Panc1 (cell line): ENCODE results near the gene SLC18B1. TPM values are rescaled to one million over a fixed set of nuclear protein-coding genes. Genes with fewer than 3 reads are reported as not detected.

Experiments used
- ATAC-seq: fragments of 200-7000 bp; cut with Tn5 transposase; 2 replicates; pipeline ENCODE4 v1.9.1; 2020; ENCODE audit warnings: mild to moderate bottlenecking, moderate library complexity
- BruUV-seq: library from RNA; stranded (reverse); fragments of 400-500 nt; replicated peaks from 2 replicates; lab custom pipeline; 2021; lab: Mats Ljungman, UMichigan
- CTCF ChIA-PET: fragments of 300-600 bp; sonication (Branson Sonifier 250); formaldehyde crosslinking; loops from one replicate; lab custom pipeline; 2022; ENCODE audit warnings: antibody characterized with exemption; lab: Charles Lee
- POLR2A ChIA-PET: fragments of 300-600 bp; sonication (Branson Sonifier 250); formaldehyde crosslinking; loops from one replicate; lab custom pipeline; 2022; ENCODE audit warnings: antibody characterized with exemption; lab: Charles Lee
- DNase-seq: peaks from one replicate; pipeline ENCODE4 v3.0.0-alpha.2; 2010; ENCODE audit warnings: low read depth, low spot score
- H3K27ac ChIP-seq: 2 replicates; pipeline ENCODE4 v1.5.1; 2011; ENCODE audit warnings: mild to moderate bottlenecking, low read length, inconsistent platforms
- H3K27me3 ChIP-seq: fragments of 200-500 bp; sonication (Bioruptor generic); 2 replicates; pipeline ENCODE4 v1.6.0; 2014; ENCODE audit warnings: low read length, inconsistent platforms; ENCODE audit not compliant: control insufficient read depth, insufficient read depth
- H3K36me3 ChIP-seq: fragments of 200-500 bp; sonication (Bioruptor generic); 2 replicates; pipeline ENCODE4 v1.5.1; 2014; ENCODE audit warnings: inconsistent platforms, mild to moderate bottlenecking, low read length, moderate library complexity; ENCODE audit not compliant: control insufficient read depth, insufficient read depth
- H3K4me1 ChIP-seq: 2 replicates; pipeline ENCODE4 v1.5.1; 2011; ENCODE audit warnings: inconsistent platforms, mild to moderate bottlenecking, low read length, moderate library complexity; ENCODE audit not compliant: control insufficient read depth, insufficient read depth
- H3K4me3 ChIP-seq, 2 experiments: 2 replicates each; pipeline ENCODE4 v1.5.1; 2011 to 2012; ENCODE audit warnings: low read depth in 2 of 2, low read length in 2 of 2, mild to moderate bottlenecking in 2 of 2, inconsistent platforms in 1 of 2, moderate library complexity in 1 of 2
- H3K9me3 ChIP-seq: fragments of 200-500 bp; sonication (Bioruptor generic); 2 replicates; pipeline ENCODE4 v1.5.1; 2014; ENCODE audit warnings: low read depth, mild to moderate bottlenecking, inconsistent platforms, low read length, moderate library complexity; ENCODE audit not compliant: control insufficient read depth, insufficient read depth
- POLR2AphosphoS5 ChIP-seq: IDR thresholded peaks from 2 replicates; pipeline ENCODE4 v1.6.1; 2012; ENCODE audit warnings: mild to moderate bottlenecking, low read depth, low read length, moderate library complexity
- SIN3A ChIP-seq: IDR thresholded peaks from 2 replicates; pipeline ENCODE4 v1.6.1; 2012; ENCODE audit warnings: low read depth, mild to moderate bottlenecking, low read length, moderate library complexity, borderline replicate concordance; ENCODE audit not compliant: insufficient read depth
- TCF7L2 ChIP-seq: IDR thresholded peaks from 2 replicates; pipeline ENCODE4 v1.6.1; 2011; ENCODE audit warnings: mild to moderate bottlenecking, low read depth, low read length, inconsistent platforms
- in situ Hi-C: cut with HindIII; loops from 2 replicates; pipeline ENCODE4 v1.10.0; 2016; ENCODE audit warnings: low sequenced_read_pairs, low pct_unique_long_range_greater_than_20kb
- intact Hi-C: fragments of 100-400 bp; cut with micrococcal nuclease; formaldehyde crosslinking; loops from one replicate; pipeline ENCODE4 v1.10.0; 2022; ENCODE audit not compliant: unreplicated experiment
- total RNA-seq: library from RNA; stranded (reverse); gene quantifications from one replicate; pipeline ENCODE4 v1.2.1, GENCODE V29; 2021; ENCODE audit not compliant: unreplicated experiment
- TF ChIP-seq, protein P1 (sequence below): fragments of 450-650 bp; IDR thresholded peaks from 2 replicates; pipeline ENCODE4 v1.5.1; 2017; ENCODE audit warnings: mild to moderate bottlenecking
- TF ChIP-seq, protein P2 (sequence below), 2 experiments: IDR thresholded peaks; 2 replicates each; pipeline ENCODE4 v1.6.1; 2011 to 2012; ENCODE audit warnings: low read depth in 2 of 2, control low read depth in 1 of 2, low read length in 1 of 2, mild to moderate bottlenecking in 1 of 2, moderate library complexity in 1 of 2; ENCODE audit not compliant: insufficient read depth in 1 of 2

The SLC18B1 gene
- total RNA-seq, 1 experiment from 2014 or later: 0.67 TPM

DNA sequence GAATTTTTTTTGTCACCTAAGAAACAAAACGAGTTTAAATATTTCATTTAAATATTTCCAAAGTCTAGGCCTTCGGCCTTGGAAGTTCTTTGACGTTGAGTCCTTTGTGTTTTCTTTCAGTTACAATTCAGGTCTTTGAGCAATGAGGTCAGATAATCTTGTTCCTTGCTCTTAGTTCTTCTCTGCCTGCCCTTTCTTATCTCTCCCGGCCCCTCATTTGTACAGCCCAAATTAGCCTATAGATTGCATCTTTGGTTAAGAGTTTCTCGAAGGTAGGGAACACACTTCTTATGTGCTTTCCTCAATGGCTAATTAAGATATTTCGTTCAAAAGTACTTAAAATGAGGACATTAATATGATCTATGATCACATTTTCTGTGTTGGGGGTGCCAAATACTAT is 34.5 kb upstream of the SLC18B1 start:
- Histone ChIP-seq H3K4me1 (no peaks in the 10 kb centered on the region), H3K9me3 (no peaks in the 10 kb centered on the region), H3K4me3 (no peak overlapping the region), H3K36me3 (no peaks in the 10 kb centered on the region), H3K27ac (no peak overlapping the region), H3K27me3 (no peaks in the 10 kb centered on the region)
- intact Hi-C loops: loop anchor here (5.0 to 10.0 kb wide), 2 partner anchors 129 to 362 kb away; no protein-coding TSS in a partner anchor
- in situ Hi-C loops: no loop called here
- DNase-seq: no peak
- no peak for TF ChIP-seq POLR2AphosphoS5
- no peak for TF ChIP-seq TCF7L2
- TF ChIP-seq, protein P1, sequence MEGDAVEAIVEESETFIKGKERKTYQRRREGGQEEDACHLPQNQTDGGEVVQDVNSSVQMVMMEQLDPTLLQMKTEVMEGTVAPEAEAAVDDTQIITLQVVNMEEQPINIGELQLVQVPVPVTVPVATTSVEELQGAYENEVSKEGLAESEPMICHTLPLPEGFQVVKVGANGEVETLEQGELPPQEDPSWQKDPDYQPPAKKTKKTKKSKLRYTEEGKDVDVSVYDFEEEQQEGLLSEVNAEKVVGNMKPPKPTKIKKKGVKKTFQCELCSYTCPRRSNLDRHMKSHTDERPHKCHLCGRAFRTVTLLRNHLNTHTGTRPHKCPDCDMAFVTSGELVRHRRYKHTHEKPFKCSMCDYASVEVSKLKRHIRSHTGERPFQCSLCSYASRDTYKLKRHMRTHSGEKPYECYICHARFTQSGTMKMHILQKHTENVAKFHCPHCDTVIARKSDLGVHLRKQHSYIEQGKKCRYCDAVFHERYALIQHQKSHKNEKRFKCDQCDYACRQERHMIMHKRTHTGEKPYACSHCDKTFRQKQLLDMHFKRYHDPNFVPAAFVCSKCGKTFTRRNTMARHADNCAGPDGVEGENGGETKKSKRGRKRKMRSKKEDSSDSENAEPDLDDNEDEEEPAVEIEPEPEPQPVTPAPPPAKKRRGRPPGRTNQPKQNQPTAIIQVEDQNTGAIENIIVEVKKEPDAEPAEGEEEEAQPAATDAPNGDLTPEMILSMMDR: no peak
- TF ChIP-seq, protein P2, sequence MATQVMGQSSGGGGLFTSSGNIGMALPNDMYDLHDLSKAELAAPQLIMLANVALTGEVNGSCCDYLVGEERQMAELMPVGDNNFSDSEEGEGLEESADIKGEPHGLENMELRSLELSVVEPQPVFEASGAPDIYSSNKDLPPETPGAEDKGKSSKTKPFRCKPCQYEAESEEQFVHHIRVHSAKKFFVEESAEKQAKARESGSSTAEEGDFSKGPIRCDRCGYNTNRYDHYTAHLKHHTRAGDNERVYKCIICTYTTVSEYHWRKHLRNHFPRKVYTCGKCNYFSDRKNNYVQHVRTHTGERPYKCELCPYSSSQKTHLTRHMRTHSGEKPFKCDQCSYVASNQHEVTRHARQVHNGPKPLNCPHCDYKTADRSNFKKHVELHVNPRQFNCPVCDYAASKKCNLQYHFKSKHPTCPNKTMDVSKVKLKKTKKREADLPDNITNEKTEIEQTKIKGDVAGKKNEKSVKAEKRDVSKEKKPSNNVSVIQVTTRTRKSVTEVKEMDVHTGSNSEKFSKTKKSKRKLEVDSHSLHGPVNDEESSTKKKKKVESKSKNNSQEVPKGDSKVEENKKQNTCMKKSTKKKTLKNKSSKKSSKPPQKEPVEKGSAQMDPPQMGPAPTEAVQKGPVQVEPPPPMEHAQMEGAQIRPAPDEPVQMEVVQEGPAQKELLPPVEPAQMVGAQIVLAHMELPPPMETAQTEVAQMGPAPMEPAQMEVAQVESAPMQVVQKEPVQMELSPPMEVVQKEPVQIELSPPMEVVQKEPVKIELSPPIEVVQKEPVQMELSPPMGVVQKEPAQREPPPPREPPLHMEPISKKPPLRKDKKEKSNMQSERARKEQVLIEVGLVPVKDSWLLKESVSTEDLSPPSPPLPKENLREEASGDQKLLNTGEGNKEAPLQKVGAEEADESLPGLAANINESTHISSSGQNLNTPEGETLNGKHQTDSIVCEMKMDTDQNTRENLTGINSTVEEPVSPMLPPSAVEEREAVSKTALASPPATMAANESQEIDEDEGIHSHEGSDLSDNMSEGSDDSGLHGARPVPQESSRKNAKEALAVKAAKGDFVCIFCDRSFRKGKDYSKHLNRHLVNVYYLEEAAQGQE (IDR thresholded peaks at IDR 0.05; ENCODE audit: insufficient read depth in 1 of 2, low read depth in 2 of 2, low read length in 1 of 2): no peak
- TF ChIP-seq SIN3A: no peak
- POLR2A ChIA-PET: no interaction called here
- no TSS peak for BruUV-seq
- no peak for ATAC-seq
- CTCF ChIA-PET: no interaction called here

DNA sequence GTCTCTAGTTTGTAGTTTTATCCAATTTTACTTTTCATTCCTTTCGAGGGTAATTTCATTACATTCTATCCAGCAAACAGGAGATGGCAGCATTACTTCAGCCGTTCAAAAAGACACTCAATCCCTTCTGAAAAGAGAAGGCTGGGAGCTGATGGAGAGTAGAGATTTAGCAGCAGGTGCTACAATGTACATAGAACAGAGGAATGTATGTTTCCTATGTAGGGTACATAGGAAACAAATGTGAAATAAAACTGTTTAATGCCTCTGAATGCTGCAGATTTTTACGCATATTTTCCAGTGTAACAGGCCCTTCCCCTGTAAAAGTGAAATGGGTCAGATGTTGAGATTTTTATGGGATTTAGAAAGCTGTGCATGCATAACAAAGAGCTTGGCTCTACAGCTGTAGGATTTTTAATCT is 31.9 kb upstream of the SLC18B1 start:
- TF ChIP-seq POLR2AphosphoS5 (no peak), TCF7L2 (no peak), SIN3A (no peak)
- TF ChIP-seq, protein P1: peak; percentile 56; the same call in 1 of the 2 replicates
- TF ChIP-seq, protein P2 (IDR thresholded peaks at IDR 0.05; ENCODE audit: insufficient read depth in 1 of 2, low read depth in 2 of 2, low read length in 1 of 2): no peak
- no peaks in the 10 kb centered on the region for H3K4me1 ChIP-seq
- BruUV-seq: no TSS peak
- no peak for DNase-seq
- intact Hi-C loops (loop anchor here (2.0 to 10.0 kb wide), 3 partner anchors 132 to 722 kb away; no protein-coding TSS in a partner anchor), in situ Hi-C loops (no loop called here)
- no peak overlapping the region for H3K4me3 ChIP-seq
- H3K27ac ChIP-seq: no peak overlapping the region
- no peaks in the 10 kb centered on the region for H3K9me3 ChIP-seq
- ChIA-PET POLR2A (interaction anchor here (0.6 kb wide), 1 partner anchor 18 kb away, joined by 3 read pairs; no protein-coding TSS in a partner anchor), CTCF (no interaction called here)
- H3K27me3 ChIP-seq: no peaks in the 10 kb centered on the region
- H3K36me3 ChIP-seq: no peaks in the 10 kb centered on the region
- ATAC-seq: peak; percentile 76; the same call in 1 of the 2 replicates
